Kidney glomerular epithelial cell (primary cell): ENCODE results near the gene MAP2K7.
A peak's percentile ranks its signal among the peaks of the same experiment; 100 is the strongest.

Source experiments
- DNase-seq: peaks from one replicate; lab custom pipeline; 2025; lab: John Stamatoyannopoulos, UW

The MAP2K7 gene

GRCh38 chr19:7885818-7886217 is 17.9 kb upstream of the MAP2K7 start:
- DNase-seq, result no peak

GRCh38 chr19:7887408-7888144 is 16.1 kb upstream of the MAP2K7 start:
- DNase-seq, result no peak

GRCh38 chr19:7888145-7888825 is 15.4 kb upstream of the MAP2K7 start, which contains the start of gene LRRC8E:
Gene LRRC8E, plus strand, starts transcription at chr19:7888510. Its CDS starts 7,094 bp downstream, at chr19:7895604.
- peak; percentile 31 for DNase-seq

GRCh38 chr19:7888826-7889217 is 14.9 kb upstream of the MAP2K7 start:
- DNase-seq, result no peak

GRCh38 chr19:7893362-7894101 is 10.1 kb upstream of the MAP2K7 start:
- peak; percentile 37 for DNase-seq

GRCh38 chr19:7894612-7895309 is 8.9 kb upstream of the MAP2K7 start:
- no peak for DNase-seq

GRCh38 chr19:7895565-7895964 is 8.1 kb upstream of the MAP2K7 start:
- DNase-seq, result no peak

- no peak for DNase-seq
Measured at GRCh38 chr19:7897292-7897691, 6.4 kb upstream of the MAP2K7 start.

GRCh38 chr19:7898967-7899366 is 4.7 kb upstream of the MAP2K7 start:
- DNase-seq, result no peak

- no peak for DNase-seq
Measured at GRCh38 chr19:7899751-7900378, 3.8 kb upstream of the MAP2K7 start.

- no peak for DNase-seq
Measured at GRCh38 chr19:7900401-7900870, 3.2 kb upstream of the MAP2K7 start.

- DNase-seq, result no peak
Measured at GRCh38 chr19:7900931-7901330, 2.7 kb upstream of the MAP2K7 start.

- DNase-seq, result no peak
Measured at GRCh38 chr19:7901337-7901736, 2.3 kb upstream of the MAP2K7 start.

- no peak for DNase-seq
Measured at GRCh38 chr19:7902796-7903243, 857 bp upstream of the MAP2K7 start.

- no peak for DNase-seq
Measured at GRCh38 chr19:7904074-7905020, 670 bp downstream of the MAP2K7 start.

GRCh38 chr19:7905268-7905667 is 1.6 kb downstream of the MAP2K7 start:
- no peak for DNase-seq

- no peak for DNase-seq
Measured at GRCh38 chr19:7905859-7906258, 2.2 kb downstream of the MAP2K7 start.

- no peak for DNase-seq
Measured at GRCh38 chr19:7907122-7907521, 3.4 kb downstream of the MAP2K7 start.

GRCh38 chr19:7907544-7907943 is 3.9 kb downstream of the MAP2K7 start:
- no peak for DNase-seq

GRCh38 chr19:7908078-7908699 is 4.5 kb downstream of the MAP2K7 start:
- no peak for DNase-seq
